Measurements from ENCODE around the gene SPATA31E1.

DNA sequence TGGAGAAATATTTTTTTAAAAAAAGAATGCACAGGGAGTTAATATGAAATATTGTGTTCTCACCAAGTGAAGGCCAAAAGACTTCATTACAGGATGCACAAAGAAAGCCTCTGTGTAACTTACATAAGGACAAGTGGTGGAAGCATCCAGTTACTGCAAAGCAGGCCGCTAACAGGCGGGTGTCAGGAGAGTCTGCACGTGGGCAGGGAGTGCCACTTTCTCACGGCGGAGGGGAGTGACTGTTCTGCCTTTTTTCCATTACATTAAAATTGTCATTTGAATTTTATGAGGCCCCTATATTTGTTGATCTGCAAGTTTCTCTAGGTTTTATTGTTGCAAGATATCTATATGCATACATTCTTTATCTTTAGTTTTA is 28.1 kb upstream of the SPATA31E1 start:
- no peak for TF ChIP-seq RAD21 (IDR thresholded peaks at IDR 0.05; ENCODE audit: low read depth)
- no peak for TF ChIP-seq EGR1 (IDR thresholded peaks at IDR 0.05)
- TF ChIP-seq FOXM1 (IDR thresholded peaks at IDR 0.05; ENCODE audit: borderline replicate concordance, low read depth), result no peak
- no peak for TF ChIP-seq TAF1 (IDR thresholded peaks at IDR 0.05; ENCODE audit: low read depth)
- TF ChIP-seq YY1 (IDR thresholded peaks at IDR 0.05; ENCODE audit: low read depth), result no peak
- no peak for TF ChIP-seq CEBPB (IDR thresholded peaks at IDR 0.05)
- no peak for TF ChIP-seq REST (IDR thresholded peaks at IDR 0.05; ENCODE audit: low read depth)
- no peak for TF ChIP-seq TEAD4 (IDR thresholded peaks at IDR 0.05)
- TF ChIP-seq NFIC (IDR thresholded peaks at IDR 0.05), result no peak
- TF ChIP-seq EP300 (IDR thresholded peaks at IDR 0.05; ENCODE audit: borderline replicate concordance), result no peak
- TF ChIP-seq MAX (IDR thresholded peaks at IDR 0.05), result no peak
- TF ChIP-seq CREB1 (IDR thresholded peaks at IDR 0.05; ENCODE audit: low read depth), result no peak
